Stimulated activated CD8-positive, alpha-beta memory T cell treated with anti-CD3 and anti-CD28 coated beads, Interleukin-12 subunit alpha, Interleukin-12 subunit beta, amount 100 ng/mL, for 24 hours (primary cell): ENCODE results near the gene MAD2L1.

Experiments
- DNase-seq: peaks from one replicate; pipeline ENCODE4 v3.0.0-alpha.2; 2020; ENCODE audit errors: extremely low read depth

Gene MAD2L1

DNA sequence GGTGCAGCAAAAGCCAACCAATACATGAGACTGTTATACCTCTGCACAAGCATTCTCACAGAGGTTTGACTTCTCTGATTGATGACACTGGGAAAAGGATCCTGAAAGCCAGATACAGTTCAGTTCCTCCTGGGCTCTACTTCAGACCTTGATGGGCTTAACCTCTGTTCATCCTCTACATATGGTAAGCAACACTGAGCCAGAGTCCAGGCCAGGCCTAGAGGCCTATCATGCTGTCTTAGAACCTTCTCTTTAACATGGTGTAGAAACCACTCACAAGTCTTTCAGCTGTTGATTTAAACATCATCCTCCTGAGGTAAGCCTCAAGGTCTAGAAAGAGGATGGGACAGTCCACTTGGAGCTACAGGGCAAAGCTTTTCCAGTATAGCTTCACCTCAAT is 9.2 kb downstream of the MAD2L1 start:
- DNase-seq, result no peak

DNA sequence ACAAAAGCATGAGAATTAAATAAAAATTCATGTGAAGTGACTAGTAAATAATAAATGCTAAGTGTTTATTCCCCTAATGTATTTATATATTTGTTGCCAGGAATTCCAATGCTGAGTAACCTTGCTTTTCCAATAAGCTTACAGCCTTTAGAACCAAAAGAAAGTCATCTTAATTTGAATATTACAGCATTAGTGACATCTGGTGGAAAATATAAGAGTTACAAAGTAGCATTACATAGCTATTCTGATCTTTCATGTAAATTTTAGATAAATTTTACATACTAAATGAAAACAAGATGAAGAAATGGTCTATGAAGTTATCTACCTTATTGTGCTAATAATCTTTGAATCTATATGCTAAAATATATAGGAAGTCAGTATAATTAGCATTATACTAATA is 10.4 kb downstream of the MAD2L1 start:
- no peak for DNase-seq

- no peak for DNase-seq
Measured at GRCh38 chr4:120055795-120056194, 10.9 kb downstream of the MAD2L1 start.

DNA sequence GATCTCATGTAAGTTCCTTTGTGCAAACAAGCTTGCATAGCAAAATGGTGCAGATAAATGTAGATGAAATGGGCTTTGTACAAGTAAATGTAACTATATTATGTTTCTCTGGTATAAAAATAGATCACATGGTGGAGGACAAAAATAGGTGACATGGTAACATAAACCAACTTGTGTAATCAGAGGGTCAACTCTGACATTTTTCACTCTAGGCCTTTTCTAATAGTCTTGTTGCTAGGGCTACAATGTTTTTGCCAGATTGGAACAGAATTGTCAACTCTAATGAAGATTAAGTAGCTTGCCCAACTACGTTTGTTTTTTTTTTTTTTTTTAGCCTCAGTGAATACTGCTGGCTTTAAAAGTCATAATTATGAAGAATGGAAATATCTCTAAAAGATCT is 11.5 kb downstream of the MAD2L1 start:
- no peak for DNase-seq

DNA sequence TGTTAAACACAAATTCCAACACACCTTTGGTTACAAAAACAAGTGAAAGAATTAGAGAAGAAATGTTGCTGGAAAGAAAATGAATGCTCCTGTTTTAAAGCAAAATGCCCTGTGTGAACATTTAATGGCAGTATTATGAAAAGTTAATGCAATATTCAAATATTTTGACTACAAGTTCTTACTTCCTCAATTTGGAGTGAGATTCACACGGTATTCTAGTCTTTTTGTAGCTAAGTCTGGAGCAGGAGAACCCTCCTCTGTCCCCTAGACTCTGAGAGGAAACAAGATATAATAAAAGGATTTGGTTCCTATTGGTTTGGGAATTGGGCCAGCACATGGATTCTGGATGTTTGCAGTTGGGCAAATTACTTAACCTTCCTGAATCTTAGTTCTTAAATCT is 12.7 kb downstream of the MAD2L1 start:
- no peak for DNase-seq

GRCh38 chr4:120052856-120053255 is 13.8 kb downstream of the MAD2L1 start:
- no peak for DNase-seq

GRCh38 chr4:120051253-120051652 is 15.4 kb downstream of the MAD2L1 start:
- no peak for DNase-seq

GRCh38 chr4:120049732-120050494 is 16.7 kb downstream of the MAD2L1 start:
- DNase-seq, result no peak

GRCh38 chr4:120043828-120044227 is 22.8 kb downstream of the MAD2L1 start:
- no peak for DNase-seq

DNA sequence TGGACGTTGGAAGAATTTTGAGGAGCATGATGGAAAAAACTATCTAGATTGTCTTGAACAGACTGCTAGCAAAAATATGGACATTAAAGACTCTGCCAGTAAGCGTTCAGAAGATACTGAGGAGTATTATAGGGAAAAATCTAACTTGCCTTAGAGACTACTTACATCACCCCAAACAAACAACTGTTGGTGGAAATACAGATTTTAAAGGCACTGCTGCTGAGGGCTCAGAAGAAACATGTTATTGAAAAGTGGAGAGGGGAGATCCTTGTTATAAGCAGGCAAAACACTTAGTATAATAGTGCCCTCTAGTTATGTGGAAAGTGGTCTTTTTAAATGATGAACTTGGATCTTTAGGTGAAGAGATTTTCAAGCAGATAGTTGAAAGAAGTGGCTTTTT is 29.2 kb downstream of the MAD2L1 start:
- DNase-seq, result no peak

GRCh38 chr4:120034913-120035312 is 31.7 kb downstream of the MAD2L1 start:
- DNase-seq, result no peak

GRCh38 chr4:120026853-120027252 is 39.8 kb downstream of the MAD2L1 start:
- DNase-seq, result no peak

DNA sequence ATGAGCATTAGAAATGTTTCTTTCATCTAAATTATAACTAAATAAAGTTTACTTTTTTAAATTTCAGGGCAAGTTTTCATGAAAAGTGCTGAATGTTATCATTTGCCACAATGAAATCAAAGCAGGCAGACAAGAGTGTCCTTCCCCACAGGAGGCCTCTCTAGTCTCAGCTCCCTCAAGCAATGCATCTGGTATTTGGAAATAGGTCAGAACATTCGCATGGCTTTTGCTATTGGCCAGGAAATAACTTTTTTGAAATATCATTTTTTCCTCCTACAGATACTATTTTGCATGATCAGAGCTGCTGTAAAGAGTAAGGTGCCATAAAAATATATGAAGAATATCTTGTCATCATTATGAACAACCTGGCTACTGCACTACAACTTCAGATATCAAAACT is 41.1 kb downstream of the MAD2L1 start:
- DNase-seq, result no peak

GRCh38 chr4:120018786-120019185 is 47.9 kb downstream of the MAD2L1 start:
- DNase-seq, result no peak

DNA sequence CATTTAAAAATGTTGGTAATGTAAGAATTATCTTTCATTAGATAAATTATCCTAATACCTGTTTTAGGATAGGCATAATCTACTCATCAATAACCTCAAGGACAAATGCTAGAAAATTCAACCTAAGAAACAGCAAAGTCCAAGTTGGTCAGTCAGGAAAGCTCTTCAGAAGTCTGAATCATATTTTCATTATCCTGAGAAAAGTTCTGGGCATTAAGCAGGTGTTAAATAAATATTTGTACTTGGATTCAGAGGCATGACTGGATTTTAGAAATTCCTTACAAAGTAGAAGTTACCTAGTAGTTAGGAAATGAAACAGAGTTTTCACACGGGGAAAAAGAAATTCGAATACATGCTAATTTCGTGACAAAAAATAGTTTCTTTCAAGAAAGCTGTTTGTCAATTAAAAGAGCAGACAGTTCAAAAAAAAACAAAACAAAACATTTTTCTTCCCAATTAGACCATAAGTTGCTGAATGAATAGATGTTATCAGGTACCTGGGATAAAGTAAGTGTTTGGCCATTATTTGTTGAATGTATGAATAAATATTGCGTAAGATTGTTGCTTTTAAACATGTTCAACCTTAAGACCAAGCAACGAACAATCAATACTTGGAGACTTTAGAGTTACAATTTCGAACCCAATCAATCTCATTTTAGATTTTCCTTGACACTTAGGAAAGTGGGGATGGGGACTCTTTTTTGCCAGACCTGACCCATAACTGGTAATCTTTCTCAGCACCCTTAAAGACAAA is 48.5 kb downstream of the MAD2L1 start:
- DNase-seq, result no peak

- no peak for DNase-seq
Measured at GRCh38 chr4:120011725-120012124, 54.9 kb downstream of the MAD2L1 start.

DNA sequence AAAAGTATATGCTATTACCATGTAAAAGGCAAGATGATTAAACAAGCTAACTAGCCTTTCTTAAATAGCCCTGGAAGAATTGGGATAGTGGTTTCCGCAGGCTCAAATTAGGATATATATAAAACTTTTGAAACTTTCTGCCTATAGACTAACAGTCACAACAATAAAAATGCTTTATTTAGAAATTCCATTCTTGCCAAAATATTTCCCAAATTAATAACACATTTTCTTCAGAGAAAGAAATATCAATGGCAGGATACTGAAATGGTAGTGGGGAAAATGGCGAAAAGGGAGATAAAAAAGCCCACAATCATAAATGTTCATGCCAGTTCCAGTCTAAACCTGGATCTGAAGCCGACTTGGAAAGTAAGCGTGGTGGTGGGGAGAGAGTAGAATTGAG is 56.0 kb downstream of the MAD2L1 start:
- no peak for DNase-seq

GRCh38 chr4:120009731-120010130 is 56.9 kb downstream of the MAD2L1 start:
- no peak for DNase-seq

GRCh38 chr4:120008957-120009356 is 57.7 kb downstream of the MAD2L1 start:
- DNase-seq, result no peak

- DNase-seq, result no peak
Measured at GRCh38 chr4:120007896-120008436, 58.7 kb downstream of the MAD2L1 start.

GRCh38 chr4:120007191-120007871 is 59.3 kb downstream of the MAD2L1 start:
- DNase-seq, result no peak
